GM21381 (cell line): ENCODE results near the gene AGA.

Source experiments
- ATAC-seq: cut with Tn5 transposase; IDR thresholded peaks from one replicate; pipeline ENCODE4 v1.9.1; 2021; ENCODE audit warnings: mild to moderate bottlenecking, moderate library complexity; ENCODE audit not compliant: unreplicated experiment

Gene AGA

GRCh38 chr4:177391287-177391686 is 51.0 kb downstream of the AGA start:
- no peak for ATAC-seq

- ATAC-seq: no peak
Measured at GRCh38 chr4:177386278-177386815, 55.9 kb downstream of the AGA start.

GRCh38 chr4:177385576-177386277 is 56.5 kb downstream of the AGA start:
- no peak for ATAC-seq

GRCh38 chr4:177384856-177385397 is 57.3 kb downstream of the AGA start:
- no peak for ATAC-seq

- ATAC-seq: no peak
Measured at GRCh38 chr4:177381762-177382310, 60.4 kb downstream of the AGA start.
